ENCODE data around the gene DHDDS. TPM values are rescaled to one million over a fixed set of nuclear protein-coding genes. Genes with fewer than 3 reads are reported as not detected.

DHDDS gene
- total RNA-seq, 1 donor from 2014 or later, result 41.1 TPM

DNA sequence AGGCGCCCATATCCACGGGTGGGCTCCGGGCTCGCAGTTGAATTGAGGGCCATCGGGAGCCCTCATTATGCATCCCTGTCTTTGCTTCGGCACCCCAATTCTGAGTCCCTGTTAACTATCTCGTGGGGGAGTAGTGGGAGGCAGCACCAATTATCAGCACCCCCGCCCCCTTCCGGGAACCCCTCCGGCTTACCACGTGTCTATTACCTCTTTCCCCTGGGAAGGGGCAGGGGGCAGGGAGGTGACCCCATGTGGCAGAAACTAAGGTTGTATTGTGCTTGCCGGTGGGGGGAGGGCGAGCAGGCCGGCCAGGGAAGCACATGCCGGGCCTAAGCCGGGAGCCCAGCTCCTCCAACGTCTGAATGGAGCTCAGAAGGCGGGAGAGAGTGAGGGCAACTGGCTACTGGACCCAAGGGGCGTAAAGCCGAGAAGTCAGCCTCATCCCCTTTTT is 20.5 kb upstream of the DHDDS start:
- no peak overlapping the region for H3K4me3 ChIP-seq
- H3K27ac ChIP-seq, result no peak overlapping the region
- ATAC-seq (no peak), DNase-seq (no peak)
- no peaks in the 10 kb centered on the region for H3K9me3 ChIP-seq
- intact Hi-C loops (cut with DNase I), result no loop called here
- no peaks in the 10 kb centered on the region for H3K4me1 ChIP-seq
- peaks cover 66% of the 10 kb centered on the region for H3K27me3 ChIP-seq
- TF ChIP-seq, protein P1, sequence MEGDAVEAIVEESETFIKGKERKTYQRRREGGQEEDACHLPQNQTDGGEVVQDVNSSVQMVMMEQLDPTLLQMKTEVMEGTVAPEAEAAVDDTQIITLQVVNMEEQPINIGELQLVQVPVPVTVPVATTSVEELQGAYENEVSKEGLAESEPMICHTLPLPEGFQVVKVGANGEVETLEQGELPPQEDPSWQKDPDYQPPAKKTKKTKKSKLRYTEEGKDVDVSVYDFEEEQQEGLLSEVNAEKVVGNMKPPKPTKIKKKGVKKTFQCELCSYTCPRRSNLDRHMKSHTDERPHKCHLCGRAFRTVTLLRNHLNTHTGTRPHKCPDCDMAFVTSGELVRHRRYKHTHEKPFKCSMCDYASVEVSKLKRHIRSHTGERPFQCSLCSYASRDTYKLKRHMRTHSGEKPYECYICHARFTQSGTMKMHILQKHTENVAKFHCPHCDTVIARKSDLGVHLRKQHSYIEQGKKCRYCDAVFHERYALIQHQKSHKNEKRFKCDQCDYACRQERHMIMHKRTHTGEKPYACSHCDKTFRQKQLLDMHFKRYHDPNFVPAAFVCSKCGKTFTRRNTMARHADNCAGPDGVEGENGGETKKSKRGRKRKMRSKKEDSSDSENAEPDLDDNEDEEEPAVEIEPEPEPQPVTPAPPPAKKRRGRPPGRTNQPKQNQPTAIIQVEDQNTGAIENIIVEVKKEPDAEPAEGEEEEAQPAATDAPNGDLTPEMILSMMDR (IDR thresholded peaks at IDR 0.05), result no peak
- H3K36me3 ChIP-seq, result no peaks in the 10 kb centered on the region

DNA sequence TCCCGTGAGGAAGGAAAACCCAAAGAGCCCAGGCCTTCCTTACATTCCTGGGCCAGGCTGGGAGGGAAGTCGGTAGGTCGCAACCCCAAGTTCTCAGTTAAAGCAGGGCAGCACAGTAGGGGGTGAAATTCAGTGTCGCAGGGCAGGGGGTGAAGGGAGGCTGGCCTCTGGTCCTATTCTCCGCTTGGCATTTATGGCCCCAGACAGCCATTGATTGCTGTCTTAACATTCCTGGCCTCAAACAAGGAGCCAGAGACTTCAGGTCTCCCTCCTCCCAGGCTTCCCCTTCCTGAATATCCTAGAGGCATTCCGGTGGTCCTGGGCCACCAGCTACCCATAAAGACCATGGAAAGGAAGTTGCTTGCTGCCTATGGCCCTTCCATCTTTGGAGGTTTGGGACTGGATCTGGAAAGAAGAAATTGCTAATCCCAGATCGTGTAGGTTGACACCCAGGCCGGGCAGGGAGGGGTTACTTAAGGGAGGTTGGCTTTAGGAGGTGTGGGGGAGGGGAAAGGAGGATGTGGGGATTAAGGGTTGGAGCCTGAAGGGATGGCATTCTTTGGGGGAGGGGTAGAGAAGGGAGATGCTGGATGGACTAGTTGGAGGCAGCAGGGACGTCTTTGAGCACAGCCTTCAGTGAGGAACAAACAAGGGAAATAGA is 19.8 kb upstream of the DHDDS start:
- no peak for ATAC-seq
- no peaks in the 10 kb centered on the region for H3K4me1 ChIP-seq
- DNase-seq, result peak; percentile 25
- H3K9me3 ChIP-seq, result no peaks in the 10 kb centered on the region
- no peak overlapping the region for H3K4me3 ChIP-seq
- intact Hi-C loops (cut with DNase I), result no loop called here
- H3K27me3 ChIP-seq, result peaks cover 66% of the 10 kb centered on the region
- TF ChIP-seq, protein P1 (IDR thresholded peaks at IDR 0.05), result no peak
- H3K27ac ChIP-seq, result no peak overlapping the region
- no peaks in the 10 kb centered on the region for H3K36me3 ChIP-seq

DNA sequence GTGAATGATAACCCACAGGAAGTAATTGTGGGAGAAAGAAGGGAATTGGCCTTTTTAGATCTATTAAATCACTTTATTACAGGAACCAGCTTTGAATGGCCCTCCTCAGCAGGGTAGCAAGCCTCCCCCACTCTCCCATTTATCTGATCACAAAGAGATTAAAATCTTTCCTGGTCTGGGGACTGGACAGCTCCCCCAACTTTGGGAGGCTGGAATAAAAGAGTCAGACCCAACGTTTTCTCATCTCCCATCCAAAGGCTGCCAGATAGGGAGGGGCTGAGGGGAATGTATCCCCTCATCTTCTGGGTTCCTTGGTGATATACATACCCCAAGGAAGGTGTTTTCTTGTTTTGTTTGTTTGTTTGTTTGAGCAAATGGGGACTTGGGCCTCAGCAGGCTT is 19.1 kb upstream of the DHDDS start:
- H3K27ac ChIP-seq, result no peak overlapping the region
- no peaks in the 10 kb centered on the region for H3K36me3 ChIP-seq
- no peaks in the 10 kb centered on the region for H3K9me3 ChIP-seq
- no peaks in the 10 kb centered on the region for H3K4me1 ChIP-seq
- TF ChIP-seq, protein P1 (IDR thresholded peaks at IDR 0.05), result no peak
- peaks cover 66% of the 10 kb centered on the region for H3K27me3 ChIP-seq
- peak; percentile 6 for DNase-seq
- no peak for ATAC-seq
- no peak overlapping the region for H3K4me3 ChIP-seq
- intact Hi-C loops (cut with DNase I), result no loop called here

DNA sequence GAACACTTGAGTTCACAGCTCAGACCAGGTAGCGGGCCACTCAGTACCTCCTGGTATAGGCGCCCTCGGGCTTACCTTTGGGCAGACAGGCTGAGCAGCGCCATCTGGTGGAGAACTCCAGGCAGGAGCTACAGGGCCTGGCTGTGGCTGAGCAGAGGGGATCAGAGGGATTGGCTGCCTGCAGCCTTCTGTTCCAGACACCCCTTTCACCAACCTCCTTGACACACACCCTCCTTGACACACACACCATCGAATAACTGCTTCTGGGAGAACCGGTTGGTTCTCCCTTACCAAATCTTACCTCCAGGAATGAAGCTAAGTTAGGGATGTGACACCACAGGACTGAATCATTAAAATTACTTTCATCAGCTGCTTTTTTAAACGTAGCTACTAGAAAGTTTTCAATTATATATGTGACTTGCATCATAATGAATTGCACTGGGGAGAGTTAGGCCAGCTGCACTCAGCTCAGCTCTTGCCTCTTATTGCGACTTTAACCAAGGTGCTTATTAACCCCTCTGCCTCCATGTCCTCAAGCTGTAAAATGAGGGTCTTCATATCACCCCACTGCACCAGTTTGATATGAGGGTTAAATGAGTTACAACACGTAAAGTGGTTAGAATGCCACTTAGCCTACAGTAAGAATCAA is 14.9 kb upstream of the DHDDS start:
- intact Hi-C loops (cut with DNase I), result no loop called here
- TF ChIP-seq, protein P1 (IDR thresholded peaks at IDR 0.05), result peak; percentile 89
- ATAC-seq (peak; percentile 98), DNase-seq (peak; percentile 87)
- Histone ChIP-seq H3K4me3 (no peak overlapping the region), H3K9me3 (no peaks in the 10 kb centered on the region), H3K36me3 (no peaks in the 10 kb centered on the region), H3K27me3 (peaks cover 36% of the 10 kb centered on the region), H3K4me1 (no peaks in the 10 kb centered on the region), H3K27ac (no peak overlapping the region)

DNA sequence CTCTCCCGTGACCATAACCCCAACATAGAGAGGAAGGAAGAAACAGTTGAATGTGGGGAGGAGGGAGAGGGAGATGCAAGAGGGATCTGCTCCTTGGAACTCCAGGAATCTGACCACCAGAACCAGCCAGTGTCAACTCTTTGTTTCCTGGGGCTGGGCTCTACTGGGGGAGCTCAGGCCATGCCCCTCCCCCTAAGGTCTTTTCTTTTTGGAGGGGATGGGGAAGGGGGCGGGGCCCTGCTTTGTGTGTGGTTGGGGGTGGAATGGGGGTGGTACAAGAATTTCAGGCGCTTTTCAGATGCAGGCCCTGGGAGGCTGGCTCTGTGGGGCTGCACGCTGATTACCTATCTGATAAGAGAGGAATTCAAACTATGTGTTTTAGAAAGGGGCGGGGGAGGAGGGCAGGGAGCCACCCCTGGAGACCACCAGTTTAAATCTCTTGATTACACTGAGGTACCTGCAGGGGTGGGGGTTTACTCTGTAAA is 13.2 kb upstream of the DHDDS start:
- H3K27me3 ChIP-seq, result peaks cover 19% of the 10 kb centered on the region
- H3K4me3 ChIP-seq, result no peak overlapping the region
- H3K36me3 ChIP-seq, result no peaks in the 10 kb centered on the region
- H3K9me3 ChIP-seq, result no peaks in the 10 kb centered on the region
- intact Hi-C loops (cut with DNase I), result no loop called here
- no peak overlapping the region for H3K27ac ChIP-seq
- DNase-seq, result no peak
- TF ChIP-seq, protein P1 (IDR thresholded peaks at IDR 0.05), result no peak
- no peak for ATAC-seq
- H3K4me1 ChIP-seq, result no peaks in the 10 kb centered on the region
